GM20000 (cell line): ENCODE data around the gene ATG2A.

ENCODE experiments used
- DNase-seq: peaks from one replicate; pipeline ENCODE4 v3.0.0; 2012; ENCODE audit warnings: low spot score
- CTCF ChIP-seq: IDR thresholded peaks from 2 replicates; pipeline ENCODE4 v1.5.1; 2012; ENCODE audit warnings: mild to moderate bottlenecking, control low read depth; ENCODE audit errors: extremely low read depth, missing control alignments

Gene ATG2A

GRCh38 chr11:64894070-64894811 lies 22.8 kb downstream of the ATG2A start:
- peak; percentile 94 for DNase-seq
- TF ChIP-seq CTCF: peak; percentile 97

- TF ChIP-seq CTCF: no peak
- DNase-seq: no peak
These were observed 23.6 kb downstream of the ATG2A start for GRCh38 chr11:64893194-64894069.

- TF ChIP-seq CTCF: no peak
These were observed 24.2 kb downstream of the ATG2A start for GRCh38 chr11:64892838-64893193.

GRCh38 chr11:64892411-64892831 lies 24.6 kb downstream of the ATG2A start:
- no peak for TF ChIP-seq CTCF
- DNase-seq: no peak

More at GRCh38 chr11:64892838-64893193, 24.2 kb downstream of the ATG2A start:
- DNase-seq: no peak

- DNase-seq: no peak
- no peak for TF ChIP-seq CTCF
These were observed 25.1 kb downstream of the ATG2A start for GRCh38 chr11:64891880-64892279.

- DNase-seq: no peak
- TF ChIP-seq CTCF: no peak
These were observed 25.7 kb downstream of the ATG2A start for GRCh38 chr11:64891215-64891848.

GRCh38 chr11:64890522-64890939 lies 26.5 kb downstream of the ATG2A start:
- TF ChIP-seq CTCF: no peak
- no peak for DNase-seq
